SK-N-SH (cell line): ENCODE results near the gene DNAJC4. TPM values are rescaled to one million over a fixed set of nuclear protein-coding genes. Genes with fewer than 3 reads are reported as not detected.

ENCODE experiments used
- CTCF ChIA-PET: fragments of 300-600, 350-600 bp; formaldehyde crosslinking; extraction: SDS; loops from one replicate; lab custom pipeline; 2021; lab: Yijun Ruan, JAX
- POLR2A ChIA-PET: fragments of 350-600 bp; sonication (Branson Sonifier 250); formaldehyde crosslinking; extraction: SDS; loops from one replicate; lab custom pipeline; 2020; ENCODE audit warnings: antibody characterized with exemption, inconsistent platforms; lab: Yijun Ruan, JAX
- DNase-seq: peaks from one replicate; pipeline ENCODE4 v3.0.0; 2012
- H2AFZ ChIP-seq: fragments of 200-600 bp; sonication (generic); 2 replicates; pipeline ENCODE4 v1.8.1; 2016; ENCODE audit warnings: antibody characterized with exemption, mild to moderate bottlenecking, low read depth
- H3F3A ChIP-seq: fragments of 200-600 bp; sonication (generic); replicated peaks from 2 replicates; pipeline ENCODE3; 2016; ENCODE audit warnings: antibody characterized with exemption, mild to moderate bottlenecking; ENCODE audit not compliant: insufficient read depth
- H3K27ac ChIP-seq, 2 experiments: fragments of 200-500 bp in 1 of 2; fragments of 200-600 bp in 1 of 2; sonication (Bioruptor generic) in 1 of 2; sonication (generic), shearing (Covaris generic) in 1 of 2; 2 replicates each; pipeline versions ENCODE4 v1.5.1 to v1.6.1; 2014 to 2016; ENCODE audit warnings: low read depth in 2 of 2, inconsistent platforms in 1 of 2, low read length in 1 of 2, mild to moderate bottlenecking in 1 of 2, mixed read lengths in 1 of 2
- H3K27me3 ChIP-seq: fragments of 200-600 bp; sonication (generic), shearing (Covaris generic); 2 replicates; pipeline ENCODE4 v1.6.1; 2016; ENCODE audit warnings: mixed run types; ENCODE audit not compliant: insufficient read depth
- H3K36me3 ChIP-seq, 2 experiments: fragments of 200-500 bp in 1 of 2; fragments of 200-600 bp in 1 of 2; sonication (Bioruptor generic) in 1 of 2; sonication (generic) in 1 of 2; replicated peaks in 1 of 2; 2 replicates each; pipeline versions ENCODE3 to v1.5.1; 2014 to 2016; ENCODE audit warnings: low read length in 1 of 2, mild to moderate bottlenecking in 1 of 2; ENCODE audit not compliant: insufficient read depth in 2 of 2, control insufficient read depth in 1 of 2
- H3K4me1 ChIP-seq, 2 experiments: fragments of 200-500 bp in 1 of 2; fragments of 200-600 bp in 1 of 2; sonication (Bioruptor generic) in 1 of 2; sonication (generic), shearing (Covaris generic) in 1 of 2; 2 replicates each; pipeline versions ENCODE4 v1.5.1 to v1.6.1; 2014 to 2016; ENCODE audit warnings: low read depth in 1 of 2, low read length in 1 of 2, mixed run types in 1 of 2; ENCODE audit not compliant: insufficient read depth in 2 of 2, control insufficient read depth in 1 of 2
- H3K4me2 ChIP-seq: fragments of 200-600 bp; sonication (generic), shearing (Covaris generic); 2 replicates; pipeline ENCODE4 v1.6.1; 2017; ENCODE audit warnings: mixed run types
- H3K4me3 ChIP-seq, 2 experiments: fragments of 200-500 bp in 1 of 2; fragments of 200-600 bp in 1 of 2; sonication (Bioruptor generic) in 1 of 2; sonication (generic), shearing (Covaris generic) in 1 of 2; 2 replicates each; pipeline versions ENCODE4 v1.5.1 to v1.8.1; 2014 to 2016; ENCODE audit warnings: low read depth in 2 of 2, inconsistent platforms in 1 of 2, low read length in 1 of 2, mild to moderate bottlenecking in 1 of 2, mixed read lengths in 1 of 2, moderate library complexity in 1 of 2
- H3K79me2 ChIP-seq: fragments of 200-600 bp; sonication (generic); 2 replicates; pipeline ENCODE4 v1.8.1; 2017; ENCODE audit warnings: mild to moderate bottlenecking; ENCODE audit not compliant: insufficient read depth
- H3K9ac ChIP-seq: fragments of 200-600 bp; sonication (generic); 2 replicates; pipeline ENCODE4 v1.6.1; 2017; ENCODE audit warnings: mixed run types
- H3K9me2 ChIP-seq: fragments of 200-600 bp; sonication (generic); 2 replicates; pipeline ENCODE4 v1.6.1; 2017; ENCODE audit warnings: mixed run types
- H3K9me3 ChIP-seq: fragments of 200-600 bp; sonication (generic); 2 replicates; pipeline ENCODE4 v1.6.1; 2017; ENCODE audit warnings: mixed run types, mild to moderate bottlenecking, moderate library complexity
- H4K20me1 ChIP-seq: fragments of 200-600 bp; sonication (generic); 2 replicates; pipeline ENCODE4 v1.6.1; 2017; ENCODE audit warnings: mild to moderate bottlenecking, mixed run types; ENCODE audit not compliant: insufficient read depth
- CTCF ChIP-seq: fragments of 200-600 bp; sonication (generic); IDR thresholded peaks from 2 replicates; pipeline ENCODE4 v1.6.1; 2017; ENCODE audit warnings: antibody characterized with exemption, mild to moderate bottlenecking, moderate library complexity
- EP300 ChIP-seq, 2 experiments: IDR thresholded peaks; 2 replicates each; pipeline versions ENCODE4 v1.4.0 to v1.6.1; 2012; ENCODE audit warnings: borderline replicate concordance in 1 of 2, low read depth in 1 of 2, low read length in 1 of 2
- FOXJ3 ChIP-seq: sonication (generic); formaldehyde crosslinking; IDR thresholded peaks from 2 replicates; pipeline ENCODE4 v1.5.1; 2020; ENCODE audit warnings: mild to moderate bottlenecking, missing genetic modification reagents
- GATA2 ChIP-seq: sonication (generic); formaldehyde crosslinking; IDR thresholded peaks from 2 replicates; pipeline ENCODE4 v1.5.0; 2020; ENCODE audit warnings: mild to moderate bottlenecking, missing genetic modification reagents
- RFX5 ChIP-seq: IDR thresholded peaks from 2 replicates; pipeline ENCODE4 v1.6.1; 2012; ENCODE audit warnings: mild to moderate bottlenecking, improper control_type of control experiment, low read length
- USF1 ChIP-seq: IDR thresholded peaks from 2 replicates; pipeline ENCODE4 v1.4.0; 2012; ENCODE audit warnings: low read depth, borderline replicate concordance
- USF2 ChIP-seq: fragments of 150-350 bp; IDR thresholded peaks from 2 replicates; pipeline ENCODE4 v1.6.1; 2017; ENCODE audit warnings: antibody characterized with exemption, low read length, low read depth, borderline replicate concordance
- WGBS: methylation state at CpG from one replicate; pipeline ENCODE4 v1.1.6; 2017; ENCODE audit warnings: low lambda C conversion rate; 5-methylcytosine and 5-hydroxymethylcytosine counted together
- polyA plus RNA-seq, 3 experiments: library from polyadenylated mRNA; depleted of rRNA; stranded (reverse); fragments of >200 nt; gene quantifications; 2 replicates each; pipeline ENCODE4 v1.2.3, GENCODE V29; 2012

DNAJC4 gene
- polyA plus RNA-seq, 1 of the 3 experiments (the other 2 are of a cell fraction) = 52.1 TPM

- Histone ChIP-seq H3K36me3 (peaks cover 27 to 39% of the 10 kb centered on the region in 2 experiments), H3F3A (peaks cover 5% of the 10 kb centered on the region), H3K4me1 (peaks cover 3 to 47% of the 10 kb centered on the region in 2 experiments; a peak in 3 of 4 replicates), H2AFZ (no peak overlapping the region), H3K9me2 (no peaks in the 10 kb centered on the region), H3K27me3 (no peaks in the 10 kb centered on the region), H3K9me3 (no peaks in the 10 kb centered on the region), H3K4me3 (no peak overlapping the region), H3K79me2 (no peaks in the 10 kb centered on the region; the same call in none of the 2 replicates), H4K20me1 (no peaks in the 10 kb centered on the region), H3K27ac (peak overlapping the region; percentile 29 to 94; a peak in 3 of 4 replicates), H3K9ac (no peak overlapping the region)
- ChIA-PET POLR2A (interaction anchor here (1.2 to 2.8 kb wide), 5 partner anchors 8 to 26 kb away, joined by 3 to 41 read pairs (median 11); partner anchors contain the start of genes FKBP2, PLCB3 and PPP1R14B), CTCF (interaction anchor here (1.1 to 5.7 kb wide), 10 partner anchors 9 to 427 kb away, joined by 3 to 119 read pairs (median 10); partner anchors contain the start of genes PLCB3 and PPP1R14B)
- DNase-seq = peak; percentile 70
- 75% methylated on average over 28 of the region's 29 CpGs for WGBS
- TF ChIP-seq CTCF (peak; percentile 25; the same call in 1 of the 2 replicates), RFX5 (no peak)
- TF ChIP-seq, all 33 proteins: peak for 1
- peak overlapping the region; percentile 20; the same call in 1 of the 2 replicates for H3K4me2 ChIP-seq
These were observed 32.9 kb downstream of the DNAJC4 start for GRCh38 chr11:64263021-64263946.

- Histone ChIP-seq H3K36me3 (peaks cover 27 to 32% of the 10 kb centered on the region in 2 experiments), H2AFZ (no peak overlapping the region), H3K9me2 (no peaks in the 10 kb centered on the region), H3K9ac (no peak overlapping the region), H3K4me2 (no peak overlapping the region), H3K9me3 (no peaks in the 10 kb centered on the region), H3K4me3 (no peak overlapping the region), H3K79me2 (no peaks in the 10 kb centered on the region; the same call in none of the 2 replicates), H3K27me3 (no peaks in the 10 kb centered on the region), H4K20me1 (no peaks in the 10 kb centered on the region), H3F3A (peaks cover 11% of the 10 kb centered on the region), H3K27ac (peak overlapping the region in 1 of 2 experiments; percentile 94; a peak in 2 of 4 replicates), H3K4me1 (peaks cover 10 to 54% of the 10 kb centered on the region in 2 experiments; a peak in 3 of 4 replicates)
- no peak for DNase-seq
- no peak for TF ChIP-seq USF2
- TF ChIP-seq CTCF = no peak
- no peak for TF ChIP-seq USF1
- no peak for TF ChIP-seq GATA2
- 0 out of 2 replicates have a peak, but pooled peaks have one; percentile 26 for TF ChIP-seq FOXJ3 (CRISPR knock-in tag)
- no peak for TF ChIP-seq EP300 (IDR thresholded peaks at IDR 0.05; ENCODE audit: borderline replicate concordance in 1 of 2, low read depth in 1 of 2, low read length in 1 of 2)
- CTCF ChIA-PET = interaction anchor here (0.9 to 5.7 kb wide), 13 partner anchors 10 to 495 kb away, joined by 3 to 119 read pairs (median 5); partner anchors contain the start of genes NUDT22, PLCB3, PPP1R14B and TRPT1
- WGBS = 93% methylated on average over 4 of the region's 8 CpGs
- POLR2A ChIA-PET = interaction anchor here (1.0 to 2.8 kb wide), 9 partner anchors 8 to 54 kb away, joined by 3 to 41 read pairs (median 5); partner anchors contain the start of genes FKBP2, NUDT22, PLCB3 and PPP1R14B
These were observed 33.6 kb downstream of the DNAJC4 start for GRCh38 chr11:64263947-64264317.
